G401.6 (cell line): Measurements from ENCODE around the gene PI4KA.
"Not testable (repeated sequence)": the region's sequence is repeated elsewhere in the genome, so short reads cannot be mapped to it uniquely, and the experiment has no call there.

ENCODE experiments used
- FAIRE-seq: peaks from 2 replicates; lab custom pipeline; 2012; peaks lifted over from hg19 to GRCh38; lab: Jason Lieb, UNC

The PI4KA gene

GRCh38 chr22:20775342-20775895 is 83.2 kb downstream of the PI4KA start:
- no peak for FAIRE-seq

GRCh38 chr22:20774882-20775281 is 83.7 kb downstream of the PI4KA start:
- FAIRE-seq, result no peak

GRCh38 chr22:20773793-20774212 is 84.8 kb downstream of the PI4KA start, which contains the start of gene SERPIND1:
SERPIND1 (plus strand) TSS chr22:20774113; CDS start chr22:20779313, 5,200 bp downstream.
- no peak for FAIRE-seq

- no peak for FAIRE-seq
These were observed 86.5 kb downstream of the PI4KA start for GRCh38 chr22:20771918-20772625.

GRCh38 chr22:20769496-20769826 is 89.2 kb downstream of the PI4KA start:
- not testable (repeated sequence) for FAIRE-seq

GRCh38 chr22:20766530-20766929 is 92.1 kb downstream of the PI4KA start:
- FAIRE-seq, result no peak

- no peak for FAIRE-seq
These were observed 92.7 kb downstream of the PI4KA start for GRCh38 chr22:20765938-20766337.

- FAIRE-seq, result no peak
These were observed 93.9 kb downstream of the PI4KA start for GRCh38 chr22:20764729-20765128.

GRCh38 chr22:20764471-20764720 is 94.2 kb downstream of the PI4KA start:
- no peak for FAIRE-seq

GRCh38 chr22:20763630-20764470 is 94.8 kb downstream of the PI4KA start:
- FAIRE-seq, result no peak

GRCh38 chr22:20762233-20762796 is 96.3 kb downstream of the PI4KA start:
- FAIRE-seq, result no peak

GRCh38 chr22:20761536-20761935 is 97.1 kb downstream of the PI4KA start:
- no peak for FAIRE-seq

GRCh38 chr22:20760084-20760483 is 98.5 kb downstream of the PI4KA start:
- FAIRE-seq, result no peak

GRCh38 chr22:20758688-20759087 is 99.9 kb downstream of the PI4KA start:
- no peak for FAIRE-seq

- no peak for FAIRE-seq
These were observed 101.8 kb downstream of the PI4KA start for GRCh38 chr22:20756846-20757245.

GRCh38 chr22:20752873-20753272 is 105.7 kb downstream of the PI4KA start:
- no peak for FAIRE-seq

GRCh38 chr22:20752104-20752741 is 106.4 kb downstream of the PI4KA start:
- FAIRE-seq, result no peak

GRCh38 chr22:20751185-20751851 is 107.3 kb downstream of the PI4KA start:
- FAIRE-seq, result no peak

- FAIRE-seq, result no peak
These were observed 108.0 kb downstream of the PI4KA start for GRCh38 chr22:20750461-20751184.

- no peak for FAIRE-seq
These were observed 109.2 kb downstream of the PI4KA start for GRCh38 chr22:20749453-20749852.

- FAIRE-seq, result no peak
These were observed 109.7 kb downstream of the PI4KA start for GRCh38 chr22:20748731-20749428.
